Lower lobe of right lung (tissue), 2 donors: ENCODE data around the gene PRRG3. TPM values are rescaled to one million over a fixed set of nuclear protein-coding genes. Genes with fewer than 3 reads are reported as not detected.

Source experiments
- ATAC-seq, 2 donors: fragments of 200-7000 bp; cut with Tn5 transposase; one replicate each; pipeline ENCODE4 v1.9.1; 2020 to 2022; ENCODE audit warnings: mild to moderate bottlenecking in 2 of 2, moderate library complexity in 2 of 2
- DNase-seq: peaks from one replicate; pipeline ENCODE4 v3.0.0-alpha.2; 2020
- H3K27ac ChIP-seq: fragments of 200-600 bp; one replicate; pipeline ENCODE4 v1.8.0; 2022
- H3K27me3 ChIP-seq: fragments of 200-600 bp; one replicate; pipeline ENCODE4 v1.8.0; 2022; ENCODE audit warnings: low read depth
- H3K36me3 ChIP-seq: fragments of 200-600 bp; one replicate; pipeline ENCODE4 v1.8.0; 2022; ENCODE audit warnings: mild to moderate bottlenecking
- H3K4me1 ChIP-seq: fragments of 200-600 bp; one replicate; pipeline ENCODE4 v1.8.0; 2022
- H3K4me3 ChIP-seq: fragments of 200-600 bp; one replicate; pipeline ENCODE4 v1.8.0; 2022; ENCODE audit warnings: mild to moderate bottlenecking
- H3K9me3 ChIP-seq: fragments of 200-600 bp; one replicate; pipeline ENCODE4 v1.8.0; 2022
- intact Hi-C: fragments of 100-400 bp; cut with DNase I; formaldehyde crosslinking; loops from one replicate; pipeline ENCODE4 v1.11.0; 2022
- total RNA-seq: library from RNA; stranded (reverse); fragmentation: NEBNext Ultra II Directional; extraction: Animal tissue kit (Norgen Biotek cat#: 25700); gene quantifications from one replicate; pipeline ENCODE4 v1.2.1, GENCODE V29; 2021
- TF ChIP-seq, protein P1 (sequence below): fragments of 200-600 bp; IDR thresholded peaks from one replicate; pipeline ENCODE4 v1.8.0; 2022; ENCODE audit warnings: antibody characterized with exemption, mild to moderate bottlenecking
- donor health status: DM: no; HTN: yes; CAD: no; lungs with severe emphysema.

The PRRG3 gene
- total RNA-seq, 1 donor from 2014 or later: 1.1 TPM

DNA sequence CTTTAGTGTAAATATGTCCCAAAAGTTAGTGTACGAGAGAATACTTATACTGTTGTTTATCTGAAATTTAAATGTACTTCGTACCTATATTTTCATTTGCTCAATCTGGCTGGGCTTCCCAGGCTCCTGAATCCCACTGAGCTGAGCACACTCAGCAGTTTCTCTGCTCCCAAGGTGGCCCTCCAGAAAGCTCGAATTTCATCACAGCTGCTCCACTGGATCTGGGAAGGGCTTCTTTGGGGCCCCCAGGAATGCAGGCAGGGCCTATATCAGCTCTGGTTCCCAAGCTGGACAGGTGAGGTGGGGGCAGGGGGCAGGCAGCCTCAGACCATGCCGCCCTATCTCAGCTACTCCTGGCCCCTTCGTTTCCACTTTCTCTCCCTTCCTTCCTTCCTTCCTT lies 19.1 kb downstream of the PRRG3 start:
- no peaks in the 10 kb centered on the region for H3K9me3 ChIP-seq
- intact Hi-C loops: no loop called here
- TF ChIP-seq, protein P1, sequence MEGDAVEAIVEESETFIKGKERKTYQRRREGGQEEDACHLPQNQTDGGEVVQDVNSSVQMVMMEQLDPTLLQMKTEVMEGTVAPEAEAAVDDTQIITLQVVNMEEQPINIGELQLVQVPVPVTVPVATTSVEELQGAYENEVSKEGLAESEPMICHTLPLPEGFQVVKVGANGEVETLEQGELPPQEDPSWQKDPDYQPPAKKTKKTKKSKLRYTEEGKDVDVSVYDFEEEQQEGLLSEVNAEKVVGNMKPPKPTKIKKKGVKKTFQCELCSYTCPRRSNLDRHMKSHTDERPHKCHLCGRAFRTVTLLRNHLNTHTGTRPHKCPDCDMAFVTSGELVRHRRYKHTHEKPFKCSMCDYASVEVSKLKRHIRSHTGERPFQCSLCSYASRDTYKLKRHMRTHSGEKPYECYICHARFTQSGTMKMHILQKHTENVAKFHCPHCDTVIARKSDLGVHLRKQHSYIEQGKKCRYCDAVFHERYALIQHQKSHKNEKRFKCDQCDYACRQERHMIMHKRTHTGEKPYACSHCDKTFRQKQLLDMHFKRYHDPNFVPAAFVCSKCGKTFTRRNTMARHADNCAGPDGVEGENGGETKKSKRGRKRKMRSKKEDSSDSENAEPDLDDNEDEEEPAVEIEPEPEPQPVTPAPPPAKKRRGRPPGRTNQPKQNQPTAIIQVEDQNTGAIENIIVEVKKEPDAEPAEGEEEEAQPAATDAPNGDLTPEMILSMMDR: no peak
- DNase-seq (no peak), ATAC-seq (no peak)
- no peaks in the 10 kb centered on the region for H3K27me3 ChIP-seq
- H3K4me3 ChIP-seq: no peak overlapping the region
- H3K27ac ChIP-seq: no peak overlapping the region
- H3K36me3 ChIP-seq: no peaks in the 10 kb centered on the region
- no peaks in the 10 kb centered on the region for H3K4me1 ChIP-seq

GRCh38 chrX:151715752-151716151 lies 20.5 kb downstream of the PRRG3 start, which contains the start of gene FATE1:
Gene FATE1, plus strand, starts transcription at chrX:151716035. Its CDS starts 85 bp downstream, at chrX:151716120.
- H3K9me3 ChIP-seq: no peaks in the 10 kb centered on the region
- no peaks in the 10 kb centered on the region for H3K4me1 ChIP-seq
- H3K4me3 ChIP-seq: no peak within 1 kb of the TSS
- H3K27me3 ChIP-seq: no peaks in the 10 kb centered on the region
- intact Hi-C loops: no loop called here
- DNase-seq: no peak
- no peaks in the 10 kb centered on the region for H3K36me3 ChIP-seq
- TF ChIP-seq, protein P1: no peak
- no peak for ATAC-seq
- H3K27ac ChIP-seq: no peak within 1 kb of the TSS

- ATAC-seq: peak; percentile 28 to 42
- H3K9me3 ChIP-seq: no peaks in the 10 kb centered on the region
- DNase-seq: no peak
- H3K36me3 ChIP-seq: no peaks in the 10 kb centered on the region
- no peak overlapping the region for H3K4me3 ChIP-seq
- no peaks in the 10 kb centered on the region for H3K4me1 ChIP-seq
- no peak overlapping the region for H3K27ac ChIP-seq
- TF ChIP-seq, protein P1: no peak
- intact Hi-C loops: no loop called here
- H3K27me3 ChIP-seq: no peaks in the 10 kb centered on the region
Observed at GRCh38 chrX:151722241-151722846, 27.1 kb downstream of the PRRG3 start.

DNA sequence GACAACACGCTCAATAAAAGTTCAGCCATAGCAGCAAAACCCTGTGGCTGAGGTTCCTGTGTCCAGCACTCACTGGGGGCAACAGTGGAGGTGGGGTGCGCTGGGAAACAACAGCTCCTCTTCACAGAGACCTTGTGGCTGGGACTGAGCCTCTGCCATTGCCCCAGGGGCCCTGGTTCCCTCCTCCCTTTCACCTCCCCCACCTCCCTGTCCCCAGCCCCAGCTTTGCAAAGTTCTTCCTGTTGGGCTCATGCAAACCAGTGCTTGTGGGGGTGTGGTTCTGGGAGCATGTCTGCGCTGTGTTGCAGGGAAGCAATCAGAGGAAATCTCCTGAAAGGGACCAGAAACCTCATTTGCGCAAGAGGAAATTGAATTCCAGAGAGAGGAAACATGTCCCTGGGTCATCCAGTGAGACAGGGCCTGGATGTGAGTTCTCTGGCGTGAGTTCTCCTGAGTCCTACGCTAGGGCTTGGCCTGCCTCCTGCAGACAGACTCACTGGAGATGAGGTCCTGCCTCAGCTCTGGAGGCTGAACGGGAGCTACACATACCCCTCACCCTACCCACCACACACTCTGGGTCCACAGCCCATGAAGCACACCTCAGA lies 28.0 kb downstream of the PRRG3 start:
- H3K4me1 ChIP-seq: no peaks in the 10 kb centered on the region
- no peak overlapping the region for H3K27ac ChIP-seq
- TF ChIP-seq, protein P1: no peak
- intact Hi-C loops: no loop called here
- no peaks in the 10 kb centered on the region for H3K36me3 ChIP-seq
- no peaks in the 10 kb centered on the region for H3K27me3 ChIP-seq
- DNase-seq (no peak), ATAC-seq (no peak)
- no peaks in the 10 kb centered on the region for H3K9me3 ChIP-seq
- H3K4me3 ChIP-seq: no peak overlapping the region

- DNase-seq: no peak
- Histone ChIP-seq H3K9me3 (no peaks in the 10 kb centered on the region), H3K36me3 (no peaks in the 10 kb centered on the region), H3K27me3 (no peaks in the 10 kb centered on the region), H3K27ac (no peak overlapping the region), H3K4me3 (no peak overlapping the region), H3K4me1 (no peaks in the 10 kb centered on the region)
- intact Hi-C loops: no loop called here
- ATAC-seq: no peak
- TF ChIP-seq, protein P1: no peak
Observed at GRCh38 chrX:151724563-151725337, 29.5 kb downstream of the PRRG3 start.
